PC-9 (cell line): ENCODE data around the gene STYXL2.

Experiments
- CTCF ChIP-seq: fragments of 200-600 bp; sonication (generic); conservative IDR thresholded peaks from 2 replicates; pipeline ENCODE4 v1.6.1; 2017; ENCODE audit warnings: mixed run types, antibody characterized with exemption, mild to moderate bottlenecking, moderate library complexity
- EZH2 ChIP-seq: fragments of 200-600 bp; sonication (generic); IDR thresholded peaks from 2 replicates; pipeline ENCODE4 v1.8.0; 2017; ENCODE audit warnings: antibody characterized with exemption, low read depth

- TF ChIP-seq CTCF, result no peak
- no peak for TF ChIP-seq EZH2
Measured at GRCh38 chr1:167126317-167126716, 32.4 kb downstream of the STYXL2 start.
